BE2C (cell line): ENCODE results near the gene CISH.

Source experiments
- DNase-seq: peaks from one replicate; pipeline ENCODE4 v3.0.0-alpha.2; 2020
- H3K27me3 ChIP-seq: fragments of 250-450 bp; sonication (Bioruptor Pico); 2 replicates; pipeline ENCODE4 v1.5.1; 2020; ENCODE audit warnings: mild to moderate bottlenecking
- H3K36me3 ChIP-seq: fragments of 250-450 bp; sonication (Bioruptor Pico); 2 replicates; pipeline ENCODE4 v1.5.1; 2020; ENCODE audit warnings: mild to moderate bottlenecking
- H3K4me1 ChIP-seq: fragments of 250-450 bp; sonication (Bioruptor Pico); 2 replicates; pipeline ENCODE4 v1.5.1; 2020
- H3K4me3 ChIP-seq: 2 replicates; pipeline ENCODE4 v1.5.1; 2011; ENCODE audit warnings: low read depth, low read length
- H3K9me3 ChIP-seq: fragments of 250-450 bp; sonication (Bioruptor Pico); 2 replicates; pipeline ENCODE4 v1.5.1; 2020
- TF ChIP-seq, protein P1 (sequence below): IDR thresholded peaks from 2 replicates; pipeline ENCODE4 v1.5.1; 2012; ENCODE audit warnings: mild to moderate bottlenecking, low read depth, low read length

CISH gene

GRCh38 chr3:50594253-50594785 lies 17.3 kb downstream of the CISH start:
- H3K27me3 ChIP-seq = no peaks in the 10 kb centered on the region
- no peaks in the 10 kb centered on the region for H3K4me1 ChIP-seq
- no peaks in the 10 kb centered on the region for H3K36me3 ChIP-seq
- H3K4me3 ChIP-seq = no peak overlapping the region
- H3K9me3 ChIP-seq = no peaks in the 10 kb centered on the region
- TF ChIP-seq, protein P1, sequence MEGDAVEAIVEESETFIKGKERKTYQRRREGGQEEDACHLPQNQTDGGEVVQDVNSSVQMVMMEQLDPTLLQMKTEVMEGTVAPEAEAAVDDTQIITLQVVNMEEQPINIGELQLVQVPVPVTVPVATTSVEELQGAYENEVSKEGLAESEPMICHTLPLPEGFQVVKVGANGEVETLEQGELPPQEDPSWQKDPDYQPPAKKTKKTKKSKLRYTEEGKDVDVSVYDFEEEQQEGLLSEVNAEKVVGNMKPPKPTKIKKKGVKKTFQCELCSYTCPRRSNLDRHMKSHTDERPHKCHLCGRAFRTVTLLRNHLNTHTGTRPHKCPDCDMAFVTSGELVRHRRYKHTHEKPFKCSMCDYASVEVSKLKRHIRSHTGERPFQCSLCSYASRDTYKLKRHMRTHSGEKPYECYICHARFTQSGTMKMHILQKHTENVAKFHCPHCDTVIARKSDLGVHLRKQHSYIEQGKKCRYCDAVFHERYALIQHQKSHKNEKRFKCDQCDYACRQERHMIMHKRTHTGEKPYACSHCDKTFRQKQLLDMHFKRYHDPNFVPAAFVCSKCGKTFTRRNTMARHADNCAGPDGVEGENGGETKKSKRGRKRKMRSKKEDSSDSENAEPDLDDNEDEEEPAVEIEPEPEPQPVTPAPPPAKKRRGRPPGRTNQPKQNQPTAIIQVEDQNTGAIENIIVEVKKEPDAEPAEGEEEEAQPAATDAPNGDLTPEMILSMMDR = no peak
- DNase-seq = no peak

- TF ChIP-seq, protein P1 = no peak
- Histone ChIP-seq H3K4me3 (no peak overlapping the region), H3K27me3 (no peaks in the 10 kb centered on the region), H3K4me1 (no peaks in the 10 kb centered on the region), H3K9me3 (no peaks in the 10 kb centered on the region), H3K36me3 (no peaks in the 10 kb centered on the region)
- DNase-seq = no peak
Observed at GRCh38 chr3:50592568-50592967, 19.0 kb downstream of the CISH start.

DNA sequence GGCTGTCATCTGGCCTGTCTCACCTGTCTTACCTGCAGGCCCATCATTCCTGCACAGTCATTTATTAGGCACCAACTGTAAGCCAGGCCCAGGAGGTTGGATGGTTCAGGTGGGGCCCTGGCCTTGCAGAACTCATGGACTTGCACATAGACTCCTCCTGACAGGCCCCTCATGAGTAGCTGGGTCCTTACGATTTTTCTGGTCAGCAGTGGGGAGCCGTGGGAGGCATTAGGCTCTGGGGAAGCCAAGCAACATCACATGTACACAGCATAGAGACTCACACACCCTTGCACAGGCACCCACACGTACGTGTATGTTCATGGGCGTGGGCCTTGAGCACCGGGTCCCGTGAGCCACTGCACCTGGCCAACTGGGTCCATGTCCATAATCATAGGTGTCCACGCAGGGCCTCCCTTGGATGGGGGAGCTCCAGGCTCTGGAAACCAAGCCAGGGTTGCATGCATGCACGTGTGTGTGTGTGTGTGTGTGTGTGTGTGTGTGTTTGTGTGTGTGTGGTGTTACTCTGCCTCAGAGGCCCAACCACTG lies 20.3 kb downstream of the CISH start:
- Histone ChIP-seq H3K4me3 (no peak overlapping the region), H3K9me3 (no peaks in the 10 kb centered on the region), H3K4me1 (no peaks in the 10 kb centered on the region), H3K36me3 (no peaks in the 10 kb centered on the region), H3K27me3 (no peaks in the 10 kb centered on the region)
- DNase-seq = no peak
- TF ChIP-seq, protein P1 = no peak

GRCh38 chr3:50588759-50589433 lies 22.7 kb downstream of the CISH start:
- Histone ChIP-seq H3K4me3 (no peak overlapping the region), H3K27me3 (no peaks in the 10 kb centered on the region), H3K9me3 (no peaks in the 10 kb centered on the region), H3K36me3 (no peaks in the 10 kb centered on the region), H3K4me1 (no peaks in the 10 kb centered on the region)
- TF ChIP-seq, protein P1 = no peak
- no peak for DNase-seq

- H3K4me1 ChIP-seq = no peaks in the 10 kb centered on the region
- no peak overlapping the region for H3K4me3 ChIP-seq
- no peak for DNase-seq
- no peaks in the 10 kb centered on the region for H3K9me3 ChIP-seq
- H3K36me3 ChIP-seq = no peaks in the 10 kb centered on the region
- H3K27me3 ChIP-seq = no peaks in the 10 kb centered on the region
- TF ChIP-seq, protein P1 = no peak
Observed at GRCh38 chr3:50587806-50588758, 23.5 kb downstream of the CISH start.
